Measurements from ENCODE around the gene OPRD1.
"Not testable (repeated sequence)": the region's sequence is repeated elsewhere in the genome, so short reads cannot be mapped to it uniquely, and the experiment has no call there.

The OPRD1 gene

DNA sequence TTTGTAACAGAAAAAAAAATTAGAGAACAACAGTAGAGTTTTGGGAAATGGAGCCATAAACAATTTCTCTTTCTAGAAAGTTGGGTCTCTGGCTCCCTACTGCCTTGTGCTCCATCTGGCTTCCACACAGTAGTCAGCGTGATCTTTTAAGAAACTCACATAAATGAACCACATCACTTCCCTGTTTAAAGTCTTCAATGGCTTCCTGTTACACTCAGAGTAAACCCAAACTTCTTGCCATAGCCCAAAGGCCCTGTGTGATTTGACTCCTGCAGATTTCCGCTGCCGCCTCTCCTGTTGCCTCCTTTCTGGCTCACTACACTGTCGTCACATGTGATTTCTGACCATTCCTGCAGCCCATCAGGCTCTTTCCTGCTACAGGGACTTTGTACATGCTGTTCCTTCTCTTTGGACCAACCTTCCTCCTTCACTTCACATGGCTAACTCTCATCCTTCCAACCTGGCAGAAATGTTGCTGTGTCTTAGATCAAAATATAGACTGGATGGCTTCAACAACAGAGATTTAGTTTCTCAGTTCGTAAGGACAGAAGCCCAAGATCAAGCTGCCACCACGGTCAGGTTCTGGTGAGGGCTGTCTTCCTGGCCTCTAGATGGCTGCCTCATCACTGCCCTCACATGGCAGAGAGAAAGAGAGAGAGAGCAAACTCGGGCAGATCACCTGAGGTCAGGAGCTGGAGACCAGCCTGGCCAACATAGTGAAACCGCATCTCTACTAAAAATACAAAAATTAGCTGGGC lies 34.0 kb downstream of the OPRD1 start:
- DNase-seq (ENCODE audit: low read depth in 2 of 2): no peak

DNA sequence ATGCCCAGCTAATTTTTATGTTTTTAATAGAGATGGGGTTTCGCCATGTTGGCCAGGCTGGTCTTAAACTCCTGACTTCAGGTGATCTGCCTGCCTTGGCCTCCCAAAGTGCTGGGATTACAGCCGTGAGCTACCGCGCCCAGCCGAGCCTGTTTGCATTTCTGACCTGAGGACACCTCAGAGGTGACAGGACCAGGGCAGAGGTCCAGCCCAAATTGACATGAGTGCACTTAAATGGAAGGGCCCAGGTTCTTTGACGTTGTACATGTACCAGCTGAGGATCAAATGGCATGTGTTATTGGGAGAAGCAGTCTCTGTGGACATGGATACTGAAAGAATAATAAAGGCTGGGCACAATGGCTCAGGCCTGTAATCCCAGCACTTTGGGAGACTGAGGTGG lies 35.2 kb downstream of the OPRD1 start:
- not testable (repeated sequence) for DNase-seq (ENCODE audit: low read depth in 2 of 2)

DNA sequence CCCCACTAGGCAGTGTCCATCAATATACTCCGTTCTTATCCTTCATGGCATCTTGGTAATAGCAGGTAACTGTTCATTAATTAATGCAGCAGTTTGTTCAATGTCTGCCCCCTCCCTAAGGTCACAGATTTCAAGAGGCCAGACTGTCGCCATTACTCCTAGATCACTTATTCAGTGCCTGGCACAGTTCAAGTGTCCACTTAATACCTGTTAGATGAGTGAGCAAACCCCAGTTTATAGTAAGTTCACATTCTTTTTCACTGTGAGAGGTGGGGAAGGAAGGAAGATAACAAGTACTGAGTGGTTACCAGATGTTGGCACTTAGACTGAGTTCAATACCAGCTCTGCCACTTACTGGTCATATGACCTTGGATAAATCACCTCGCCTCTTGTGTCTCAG lies 36.4 kb downstream of the OPRD1 start:
- DNase-seq (ENCODE audit: low read depth in 2 of 2): no peak

DNA sequence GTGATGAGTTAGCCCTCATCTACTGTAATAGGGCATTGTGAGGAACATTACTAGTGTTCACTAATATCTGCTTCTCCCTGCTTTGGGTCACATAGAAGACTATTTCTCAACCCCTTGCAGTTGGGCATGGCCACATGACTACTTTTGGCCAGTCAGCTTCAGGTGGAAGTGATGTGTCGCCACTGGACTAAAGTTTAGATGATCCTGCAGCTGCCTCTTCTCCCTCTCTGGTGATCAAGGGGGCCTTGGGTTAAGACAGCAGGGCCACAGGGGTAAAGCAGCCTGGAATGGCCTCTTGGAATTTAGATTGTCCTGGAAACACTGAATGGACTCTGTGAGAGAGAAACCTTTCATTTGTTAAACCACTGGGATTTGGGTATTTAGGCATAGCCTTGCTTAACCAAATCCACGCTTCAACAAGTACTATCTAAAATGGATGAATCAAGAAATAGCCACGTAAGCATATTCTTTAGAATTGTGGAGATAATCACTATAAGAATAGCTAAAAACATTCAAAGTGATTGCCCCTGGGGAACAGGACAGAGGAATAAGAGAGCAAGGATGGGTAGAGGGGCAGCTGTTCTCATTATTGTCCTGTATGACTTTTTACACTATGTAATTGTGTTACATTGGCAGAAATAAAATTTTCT lies 41.2 kb downstream of the OPRD1 start:
- DNase-seq (ENCODE audit: low read depth in 2 of 2): no peak

DNA sequence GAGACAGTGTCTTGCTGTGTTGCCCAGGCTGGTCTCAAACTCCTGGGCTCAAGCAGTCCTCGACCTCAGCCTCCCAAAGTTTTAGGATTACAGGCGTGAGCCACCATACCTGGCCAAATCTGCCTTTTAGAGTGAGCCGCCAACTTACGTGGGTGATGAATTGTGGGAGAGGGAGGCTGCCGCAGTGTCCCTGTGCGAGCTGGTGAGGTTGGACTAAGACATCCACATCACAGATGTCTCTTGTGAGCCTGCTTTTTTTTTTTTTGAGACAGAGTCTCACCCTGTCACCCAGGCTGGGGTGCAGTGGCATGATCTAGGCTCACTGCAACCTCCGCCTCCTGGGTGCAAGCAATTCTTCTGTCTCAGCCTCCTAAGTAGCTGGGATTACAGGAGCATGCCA lies 42.4 kb downstream of the OPRD1 start:
- not testable (repeated sequence) for DNase-seq (ENCODE audit: low read depth in 2 of 2)

DNA sequence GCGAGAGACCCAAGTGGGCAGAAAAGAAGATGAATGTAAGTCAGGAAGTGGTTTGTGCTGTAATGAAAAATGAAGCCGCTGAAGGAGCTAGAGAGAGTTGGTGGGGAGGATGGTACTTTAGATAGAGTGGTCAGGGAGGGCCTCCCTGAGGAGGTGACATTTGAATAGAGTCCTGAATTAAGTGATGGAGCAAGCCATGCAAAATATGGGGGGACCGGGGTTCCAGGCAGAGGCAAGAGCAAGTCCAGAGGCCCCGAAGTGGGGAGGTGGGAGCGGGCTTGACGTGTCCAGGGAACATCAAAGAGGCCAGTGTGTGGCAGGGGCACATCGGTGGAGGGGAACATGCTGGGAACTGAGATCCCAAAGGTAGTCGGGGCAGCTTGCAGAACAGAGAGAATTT lies 43.1 kb downstream of the OPRD1 start:
- no peak for DNase-seq (ENCODE audit: low read depth in 2 of 2)

DNA sequence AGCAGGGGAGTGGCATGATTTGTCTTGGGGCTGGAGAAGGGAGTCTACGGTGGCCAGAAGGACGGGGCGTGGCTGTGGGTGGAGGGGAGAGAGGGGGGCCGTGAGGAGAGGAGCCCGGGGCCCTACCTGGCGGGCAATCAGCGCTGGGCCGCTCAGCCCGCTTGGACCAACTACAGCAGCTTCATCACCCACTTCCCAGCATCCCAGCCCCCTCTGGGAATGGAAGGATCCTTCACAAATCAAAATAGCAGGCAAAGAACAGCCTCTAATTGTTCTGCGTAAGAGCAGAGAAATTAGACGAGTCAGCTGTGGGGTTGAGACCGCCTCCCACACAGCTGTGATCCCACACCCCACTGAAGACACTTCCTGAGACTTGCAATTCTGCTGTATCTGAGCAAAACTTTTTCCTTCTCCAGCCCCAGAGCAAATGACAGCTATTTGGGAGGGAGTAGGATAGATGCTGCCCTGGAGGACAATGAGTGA lies 43.5 kb downstream of the OPRD1 start:
- DNase-seq (ENCODE audit: low read depth in 2 of 2): no peak

DNA sequence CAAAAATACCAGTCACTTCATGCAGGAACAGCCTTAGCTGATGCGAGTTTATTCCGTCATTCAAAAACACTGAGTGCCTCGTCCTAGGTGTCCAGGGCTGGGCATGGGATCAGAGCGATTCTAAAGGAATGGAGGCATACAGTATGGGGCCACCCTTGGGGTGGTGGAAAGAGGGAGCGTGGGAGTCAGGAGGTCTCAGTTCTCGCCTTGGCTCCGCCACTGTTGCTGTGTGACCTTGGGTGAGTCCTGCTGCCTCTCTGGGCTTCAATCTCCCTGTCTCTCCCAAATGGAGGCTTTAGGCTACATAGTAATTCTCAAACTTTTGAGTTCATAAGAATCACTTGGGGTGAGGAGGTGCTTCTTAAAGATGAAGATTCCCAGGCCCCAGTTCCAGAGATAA lies 44.0 kb downstream of the OPRD1 start:
- no peak for DNase-seq (ENCODE audit: low read depth in 2 of 2)

DNA sequence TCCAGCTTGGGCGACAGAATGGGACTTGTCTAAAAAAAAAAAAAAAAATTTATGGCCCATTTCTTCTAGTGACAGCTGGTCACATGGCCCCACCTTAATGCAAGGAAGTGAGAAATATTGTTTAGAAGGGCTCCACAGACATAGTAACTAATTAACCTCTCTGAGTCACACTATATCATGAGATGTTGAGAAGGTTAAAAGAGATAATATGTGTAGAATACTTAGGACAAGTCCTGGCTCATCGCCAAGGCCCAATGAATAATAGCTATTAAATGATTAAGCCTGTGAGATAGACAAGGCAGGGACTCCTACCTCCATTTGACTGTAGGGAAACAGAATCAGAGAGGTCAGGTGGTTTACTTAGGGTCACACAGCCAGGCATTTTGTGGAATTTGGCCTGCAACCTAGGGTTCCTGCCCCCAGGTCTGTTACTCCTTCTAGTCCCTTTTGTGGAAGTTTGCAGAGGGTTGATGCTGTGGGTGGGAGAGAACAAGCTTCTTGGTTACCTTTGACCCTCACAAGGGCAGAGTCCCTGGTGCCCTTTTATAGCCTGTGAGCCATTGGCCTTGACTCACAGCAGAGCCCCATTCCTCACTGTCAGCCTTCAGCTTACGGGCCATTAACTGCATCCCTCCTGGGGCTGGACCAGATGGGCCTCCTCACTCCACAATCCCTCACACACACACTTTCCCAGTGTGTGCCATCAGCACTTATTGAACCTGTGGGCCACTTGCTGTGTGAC lies 48.5 kb downstream of the OPRD1 start:
- no peak for DNase-seq (ENCODE audit: low read depth in 2 of 2)

DNA sequence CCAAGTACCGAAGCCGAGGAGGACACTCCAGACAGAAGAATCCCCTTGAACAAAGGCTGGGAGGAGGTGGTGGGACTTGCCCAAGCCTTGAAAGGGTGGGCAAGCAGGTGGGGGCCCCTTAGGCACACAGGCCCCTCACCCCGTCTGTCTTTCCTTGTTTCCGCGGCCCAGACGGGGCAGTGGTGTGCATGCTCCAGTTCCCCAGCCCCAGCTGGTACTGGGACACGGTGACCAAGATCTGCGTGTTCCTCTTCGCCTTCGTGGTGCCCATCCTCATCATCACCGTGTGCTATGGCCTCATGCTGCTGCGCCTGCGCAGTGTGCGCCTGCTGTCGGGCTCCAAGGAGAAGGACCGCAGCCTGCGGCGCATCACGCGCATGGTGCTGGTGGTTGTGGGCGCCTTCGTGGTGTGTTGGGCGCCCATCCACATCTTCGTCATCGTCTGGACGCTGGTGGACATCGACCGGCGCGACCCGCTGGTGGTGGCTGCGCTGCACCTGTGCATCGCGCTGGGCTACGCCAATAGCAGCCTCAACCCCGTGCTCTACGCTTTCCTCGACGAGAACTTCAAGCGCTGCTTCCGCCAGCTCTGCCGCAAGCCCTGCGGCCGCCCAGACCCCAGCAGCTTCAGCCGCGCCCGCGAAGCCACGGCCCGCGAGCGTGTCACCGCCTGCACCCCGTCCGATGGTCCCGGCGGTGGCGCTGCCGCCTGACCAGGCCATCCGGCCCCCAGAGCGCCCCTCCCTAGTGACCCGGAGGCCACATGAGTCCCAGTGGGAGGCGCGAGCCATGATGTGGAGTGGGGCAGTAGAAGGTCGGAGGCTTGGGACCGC lies 50.8 kb downstream of the OPRD1 start:
- DNase-seq (ENCODE audit: low read depth in 2 of 2): no peak

DNA sequence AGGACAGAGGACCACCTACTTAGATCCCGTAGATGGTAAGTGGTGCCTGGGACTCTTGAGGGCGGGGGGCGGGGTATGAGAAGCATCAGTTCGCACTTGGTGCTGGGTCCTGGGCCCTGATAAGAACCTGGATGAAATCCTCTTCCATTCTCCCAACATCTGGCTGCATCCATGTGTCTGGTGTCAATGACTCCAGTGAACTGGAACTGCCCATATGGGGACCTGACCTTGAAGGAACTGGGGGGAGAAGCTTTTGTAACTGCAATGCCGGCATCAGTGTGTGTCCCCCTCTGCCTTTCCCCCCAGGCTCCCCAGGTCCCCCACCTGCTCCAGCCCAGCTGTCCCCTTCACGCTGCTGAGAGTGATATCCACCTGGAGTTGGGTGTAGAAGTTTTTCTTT lies 52.7 kb downstream of the OPRD1 start:
- DNase-seq (ENCODE audit: low read depth in 2 of 2): no peak

DNA sequence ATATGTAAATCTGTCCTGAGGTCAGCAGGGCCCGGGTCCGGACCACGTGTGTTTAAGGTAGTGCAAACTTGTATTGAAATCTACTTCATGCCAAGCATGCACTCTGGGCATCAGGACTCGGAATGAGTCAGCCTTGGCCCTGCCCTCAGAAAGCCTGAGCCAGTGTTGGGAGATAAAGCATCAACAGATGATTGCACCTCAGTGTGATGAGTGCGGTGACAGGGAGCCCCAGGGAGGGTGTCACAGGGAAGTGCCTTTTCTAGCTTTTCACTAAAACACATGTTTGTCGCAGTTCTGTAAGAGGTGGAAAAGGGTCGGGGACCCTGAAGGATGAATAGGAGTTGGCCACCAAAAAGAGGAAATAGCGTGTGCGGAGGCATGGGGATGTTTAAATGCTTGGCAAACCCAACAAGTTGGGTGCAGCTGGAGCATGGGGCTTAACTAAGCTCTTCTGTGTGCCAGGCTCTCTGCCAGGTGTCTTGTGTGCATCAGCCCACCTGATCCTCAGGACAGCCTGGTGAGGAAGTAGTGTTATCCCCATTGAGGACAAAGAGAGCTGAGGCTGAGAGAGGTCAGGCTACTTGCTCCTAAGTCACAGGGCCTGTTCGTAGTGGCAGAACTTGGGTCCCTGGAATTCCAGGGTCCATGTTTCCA lies 54.2 kb downstream of the OPRD1 start:
- DNase-seq (ENCODE audit: low read depth in 2 of 2): no peak

DNA sequence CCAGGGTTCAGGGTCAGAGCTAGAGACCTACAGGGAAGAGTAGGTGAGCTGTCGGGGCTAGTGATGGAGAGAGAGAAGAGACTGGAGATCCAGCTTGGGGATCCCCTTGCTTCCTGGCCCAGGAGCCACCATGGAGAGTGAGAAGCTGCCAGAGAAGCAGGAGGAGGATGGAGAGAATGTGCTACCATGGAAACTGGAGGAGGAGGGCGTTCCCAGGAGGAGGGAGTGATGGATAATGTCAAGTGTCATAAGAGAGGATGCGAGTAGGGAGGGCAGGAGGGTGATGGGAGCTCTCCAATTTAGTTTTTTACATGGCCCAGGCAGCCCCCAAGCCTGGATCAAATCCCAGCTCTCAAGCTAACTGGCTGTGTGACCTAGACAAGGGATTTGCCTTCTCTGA lies 55.9 kb downstream of the OPRD1 start:
- DNase-seq (ENCODE audit: low read depth in 2 of 2): no peak

DNA sequence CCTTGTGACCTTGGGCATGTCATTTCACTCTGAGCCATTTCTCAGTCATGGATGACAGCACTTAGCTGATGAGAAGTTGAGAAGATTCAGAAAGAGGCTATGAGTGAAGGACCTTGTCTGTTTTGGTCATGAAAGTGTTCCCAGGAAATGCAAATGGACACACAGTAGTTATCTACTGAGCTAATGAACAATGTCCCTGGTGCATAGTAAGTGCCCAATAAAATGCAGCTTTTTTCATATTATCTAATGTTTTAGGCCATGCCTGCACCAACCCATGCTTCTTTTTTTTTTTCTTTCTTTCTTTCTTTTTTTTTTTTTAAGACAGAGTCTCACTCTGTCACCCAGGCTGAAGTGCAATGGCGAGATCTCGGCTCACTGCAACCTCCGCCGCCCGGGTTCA lies 58.0 kb downstream of the OPRD1 start:
- no peak for DNase-seq (ENCODE audit: low read depth in 2 of 2)

DNA sequence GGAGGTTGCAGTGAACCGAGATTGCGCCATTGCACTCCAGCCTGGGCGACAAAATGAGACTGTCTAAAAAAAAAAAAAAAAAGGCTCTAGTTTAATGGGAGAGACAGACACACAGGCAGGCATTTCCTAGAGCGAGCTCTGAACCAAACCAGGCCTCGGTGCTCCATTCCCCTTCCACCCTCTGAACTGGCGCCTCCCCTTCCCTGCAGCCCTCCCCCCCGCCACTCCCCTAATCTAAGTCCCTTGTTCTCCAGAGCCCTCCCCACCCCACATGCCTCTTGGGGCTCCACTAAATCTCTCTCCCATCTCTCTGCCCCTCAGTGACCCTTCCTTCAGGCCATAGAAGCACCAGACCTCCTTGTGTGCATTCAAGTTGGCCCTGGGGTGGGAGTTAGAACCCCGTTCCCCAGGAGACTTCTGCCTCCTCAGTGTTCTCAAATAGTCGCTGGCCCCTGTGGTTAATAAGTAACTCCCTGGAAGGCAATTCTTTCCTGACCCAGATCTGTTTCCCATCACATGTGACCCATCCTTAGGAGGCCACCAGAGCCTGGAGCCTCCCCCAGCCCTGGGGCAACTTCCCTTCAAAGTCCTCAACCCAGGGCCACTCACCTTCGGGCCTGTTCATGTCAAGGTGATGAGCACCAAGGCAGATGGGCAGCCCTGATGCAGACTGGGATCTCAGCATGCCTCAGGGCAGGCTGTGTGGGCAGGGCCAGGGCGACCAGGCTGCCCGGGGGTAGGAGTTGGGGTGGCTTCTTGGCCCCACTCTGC lies 59.8 kb downstream of the OPRD1 start:
- DNase-seq (ENCODE audit: low read depth in 2 of 2): no peak

DNA sequence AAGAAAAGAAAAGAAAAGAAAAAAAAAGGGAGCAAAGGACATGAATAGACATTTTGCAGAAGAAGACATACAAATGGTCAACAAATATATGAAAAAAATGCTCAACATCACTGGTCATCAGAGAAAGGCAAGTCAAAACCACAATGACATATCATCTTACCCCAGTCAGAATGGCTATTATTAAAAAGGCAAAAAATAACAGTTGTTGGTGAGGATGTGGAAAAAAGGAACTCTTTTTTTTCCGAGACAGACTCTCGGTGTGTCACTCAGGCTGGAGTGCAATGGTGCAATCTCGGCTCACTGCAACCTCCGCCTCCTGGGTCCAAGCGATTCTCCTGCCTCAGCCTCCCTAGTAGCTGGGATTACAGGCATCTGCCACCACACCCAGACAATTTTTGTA lies 63.2 kb downstream of the OPRD1 start:
- not testable (repeated sequence) for DNase-seq (ENCODE audit: low read depth in 2 of 2)

DNA sequence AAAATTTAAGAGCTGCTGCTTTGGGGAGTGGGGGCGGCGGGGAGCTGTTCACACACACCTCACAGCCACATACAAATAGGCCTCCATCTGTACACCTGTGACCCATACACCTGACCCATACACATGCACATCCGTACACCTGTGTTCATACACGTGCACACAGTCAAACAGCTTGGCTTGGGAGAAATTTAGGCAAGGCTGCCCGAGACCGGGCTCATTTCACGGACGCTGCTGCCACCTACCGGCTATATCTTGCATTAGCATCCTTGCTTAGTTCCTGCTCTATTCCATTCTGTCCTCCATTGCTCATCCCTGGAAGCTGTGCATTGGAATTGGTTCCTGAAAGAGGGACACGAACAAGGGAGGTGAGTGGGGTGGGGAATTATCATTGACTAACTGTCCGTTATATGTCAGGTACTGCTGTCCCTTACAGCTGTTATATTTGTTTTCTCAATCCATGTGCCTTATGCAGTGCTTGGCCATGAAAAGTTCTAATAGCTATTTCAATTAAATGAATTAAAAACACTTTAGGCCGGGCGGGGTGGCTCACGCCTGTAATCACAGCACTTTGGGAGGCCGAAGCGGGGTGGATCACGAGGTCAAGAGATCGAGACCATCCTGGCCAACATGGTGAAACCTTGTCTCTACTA lies 65.3 kb downstream of the OPRD1 start:
- DNase-seq (ENCODE audit: low read depth in 2 of 2): peak; percentile 61 to 76

DNA sequence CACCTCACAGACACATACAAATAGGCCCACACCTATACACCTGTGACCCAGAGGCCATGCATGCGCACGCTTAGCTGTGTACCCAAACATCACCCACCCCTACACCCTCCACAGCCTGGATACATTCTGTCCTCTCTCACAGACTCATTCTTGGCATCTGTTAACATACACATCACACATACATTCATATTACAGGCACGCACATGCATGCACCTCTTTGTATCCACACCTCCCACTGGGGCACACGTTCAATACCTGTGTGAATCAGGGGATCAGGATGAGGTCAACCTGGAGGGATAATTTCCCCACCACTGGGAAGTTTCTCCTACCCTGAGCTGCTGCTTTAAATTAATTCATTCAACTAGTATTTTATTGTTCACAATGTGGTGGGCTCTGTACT lies 66.8 kb downstream of the OPRD1 start:
- no peak for DNase-seq (ENCODE audit: low read depth in 2 of 2)

DNA sequence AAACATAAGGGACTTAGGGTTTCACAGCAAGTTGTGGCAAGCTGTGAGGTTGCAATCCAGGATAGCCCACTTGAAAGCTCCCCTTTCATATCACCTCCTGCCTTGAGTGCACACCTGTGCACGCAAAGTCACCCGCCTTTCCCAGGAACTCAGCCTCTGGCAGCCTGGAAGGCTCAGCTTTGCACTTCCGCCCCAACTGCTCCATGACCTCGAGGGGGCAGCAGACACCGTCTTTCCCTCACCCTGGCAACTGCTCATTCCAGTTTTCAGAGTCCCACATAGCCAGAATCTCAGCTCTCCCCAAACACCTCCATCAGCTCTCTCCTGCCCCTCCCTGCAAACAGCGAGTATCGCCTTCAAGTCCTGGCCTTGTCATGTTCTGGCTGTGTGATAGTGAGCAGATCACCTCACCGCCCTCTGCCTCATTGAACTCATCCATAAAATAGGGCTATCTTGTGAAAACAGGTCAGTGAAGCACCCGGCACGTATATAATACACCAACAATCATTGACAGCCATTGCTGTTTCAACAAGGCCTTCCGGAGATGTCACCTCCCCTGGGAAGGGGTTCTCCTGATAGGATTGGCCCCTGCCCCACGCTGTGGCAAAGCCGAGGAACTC lies 70.1 kb downstream of the OPRD1 start:
- DNase-seq (ENCODE audit: low read depth in 2 of 2): peak; percentile 68 to 69

DNA sequence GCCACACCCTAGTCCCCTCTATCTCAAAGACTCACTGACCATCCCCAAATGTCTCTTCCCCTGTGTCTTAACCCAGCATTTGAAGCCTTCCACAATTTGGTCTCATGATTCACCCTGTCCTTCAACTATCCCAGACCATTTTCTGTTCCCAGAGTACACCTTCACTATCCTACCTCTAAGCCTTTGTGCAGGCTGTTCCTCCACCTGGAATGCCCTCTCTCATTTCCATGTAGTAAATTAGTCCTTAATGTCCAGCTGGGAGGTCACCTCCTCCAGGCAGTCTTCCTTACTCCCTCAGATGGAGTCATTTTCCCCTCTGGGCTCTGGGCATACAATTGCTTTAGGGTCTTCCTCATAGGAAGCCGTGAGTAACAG lies 71.3 kb downstream of the OPRD1 start:
- DNase-seq (ENCODE audit: low read depth in 2 of 2): no peak
